K562 (cell line): ENCODE measurements around the gene SLC12A1. TPM values are rescaled to one million over a fixed set of nuclear protein-coding genes. Genes with fewer than 3 reads are reported as not detected.
"Not testable (repeated sequence)": the region's sequence is repeated elsewhere in the genome, so short reads cannot be mapped to it uniquely, and the experiment has no call there.

ENCODE experiments used
- ATAC-seq: fragments of 200-7000 bp; cut with Tn5 transposase; 3 replicates; pipeline ENCODE4 v1.9.1; 2020; ENCODE audit warnings: moderate library complexity
- BruUV-seq: library from RNA; stranded (reverse); fragments of 400-500 nt; replicated peaks from 2 replicates; lab custom pipeline; 2021; lab: Mats Ljungman, UMichigan
- CTCF ChIA-PET: fragments of 300-600 bp; formaldehyde crosslinking; extraction: SDS; loops from one replicate; lab custom pipeline; 2021; ENCODE audit warnings: low intra/inter-chr PET ratio; lab: Yijun Ruan, JAX
- POLR2A ChIA-PET: fragments of 300-600, 350-650 bp; sonication (Branson Sonifier 250); formaldehyde crosslinking; extraction: SDS; loops from one replicate; lab custom pipeline; 2021; ENCODE audit warnings: antibody characterized with exemption, inconsistent platforms; lab: Yijun Ruan, JAX
- DNase-seq, 4 experiments: peaks; one replicate each; pipeline versions ENCODE4 v3.0.0 to v3.0.0-alpha.2; 2011 to 2018; ENCODE audit warnings: low spot score in 3 of 4, mixed read lengths in 3 of 4; ENCODE audit errors: extremely low read depth in 1 of 4
- FAIRE-seq: peaks from 2 replicates; lab custom pipeline; 2011; peaks lifted over from hg19 to GRCh38; lab: Jason Lieb, UNC
- H2AFZ ChIP-seq: 2 replicates; pipeline ENCODE4 v1.6.0; 2011; ENCODE audit warnings: low read depth, low read length, control low read depth, inconsistent platforms
- H3K27ac ChIP-seq: fragments of 200-600 bp; 3 replicates; pipeline ENCODE4 v1.8.0; 2011; ENCODE audit warnings: low read depth, mild to moderate bottlenecking, control low read depth, inconsistent platforms, low read length, moderate library complexity, mixed read lengths; ENCODE audit errors: extremely low read depth
- H3K27me3 ChIP-seq, 2 experiments: fragments of 300-600 bp in 1 of 2; 2 replicates in 1 of 2; 3 replicates in 1 of 2; pipeline versions ENCODE4 v1.6.0 to v1.8.0; 2011; ENCODE audit warnings: inconsistent platforms in 2 of 2, low read length in 2 of 2, mild to moderate bottlenecking in 1 of 2, mixed read lengths in 1 of 2, moderate library complexity in 1 of 2; ENCODE audit not compliant: control insufficient read depth in 2 of 2, insufficient read depth in 2 of 2
- H3K36me3 ChIP-seq: fragments of 300-600 bp; 3 replicates; pipeline ENCODE4 v1.8.0; 2011; ENCODE audit warnings: mild to moderate bottlenecking, low read length, inconsistent platforms; ENCODE audit not compliant: control insufficient read depth, insufficient read depth
- H3K4me1 ChIP-seq, 2 experiments: fragments of 200-600 bp in 1 of 2; replicated peaks in 1 of 2; 2 replicates in 1 of 2; 3 replicates in 1 of 2; pipeline versions ENCODE4 v1.5.1 to v1.8.0; 2011; ENCODE audit warnings: inconsistent platforms in 2 of 2, low read length in 2 of 2, mild to moderate bottlenecking in 1 of 2, mixed read lengths in 1 of 2, moderate library complexity in 1 of 2; ENCODE audit not compliant: control insufficient read depth in 2 of 2, insufficient read depth in 2 of 2
- H3K4me2 ChIP-seq: 2 replicates; pipeline ENCODE4 v1.6.1; 2011; ENCODE audit warnings: low read length, control low read depth, inconsistent platforms, mixed read lengths; ENCODE audit not compliant: insufficient read depth
- H3K4me3 ChIP-seq: fragments of 200-600 bp; sonication (generic), shearing (Covaris generic); 2 replicates; pipeline ENCODE4 v1.5.1; 2016; ENCODE audit warnings: control low read depth, inconsistent platforms
- H3K79me2 ChIP-seq: fragments of 200-600 bp; 3 replicates; pipeline ENCODE4 v1.8.0; 2011; ENCODE audit warnings: low read length, inconsistent platforms; ENCODE audit not compliant: control insufficient read depth, insufficient read depth
- H3K9ac ChIP-seq, 2 experiments: 2 replicates each; pipeline versions ENCODE4 v1.6.0 to v1.6.1; 2011; ENCODE audit warnings: low read depth in 2 of 2, low read length in 2 of 2, control low read depth in 1 of 2, inconsistent platforms in 1 of 2, mild to moderate bottlenecking in 1 of 2, mixed read lengths in 1 of 2; ENCODE audit not compliant: insufficient read depth in 1 of 2
- H3K9me1 ChIP-seq: one replicate; pipeline ENCODE4 v1.6.0; 2011; ENCODE audit warnings: inconsistent platforms, mild to moderate bottlenecking, low read length, moderate library complexity; ENCODE audit not compliant: control insufficient read depth, insufficient read depth
- H3K9me3 ChIP-seq: replicated peaks from 2 replicates; pipeline ENCODE4 v1.5.1; 2011; ENCODE audit warnings: low read depth, low read length, inconsistent platforms; ENCODE audit not compliant: control insufficient read depth, insufficient read depth
- H4K20me1 ChIP-seq: replicated peaks from 2 replicates; pipeline ENCODE4 v1.6.1; 2011; ENCODE audit warnings: low read length, inconsistent platforms, mixed read lengths; ENCODE audit not compliant: control insufficient read depth, insufficient read depth
- CAMTA2 ChIP-seq: fragments of 250-450 bp; sonication (Bioruptor Pico); conservative IDR thresholded peaks from 2 replicates; pipeline ENCODE4 v1.5.1; 2022
- CEBPB ChIP-seq: fragments of 450-650 bp; IDR thresholded peaks from 2 replicates; pipeline ENCODE4 v1.6.1; 2016; ENCODE audit warnings: missing genetic modification characterization, missing compliant biosample characterization
- EP400 ChIP-seq: fragments of 450-650 bp; IDR thresholded peaks from 2 replicates; pipeline ENCODE4 v1.6.1; 2017; ENCODE audit warnings: antibody characterized with exemption, mild to moderate bottlenecking, moderate library complexity
- HMBOX1 ChIP-seq: sonication (generic); IDR thresholded peaks from 2 replicates; pipeline ENCODE4 v1.6.1; 2016
- MAFG ChIP-seq: fragments of 450-650 bp; conservative IDR thresholded peaks from 2 replicates; pipeline ENCODE4 v1.6.1; 2016; ENCODE audit warnings: missing genetic modification characterization, missing compliant biosample characterization
- NR2C1 ChIP-seq, 2 experiments: fragments of 450-650 bp; IDR thresholded peaks; 2 replicates each; pipeline ENCODE4 v1.6.1; 2017; ENCODE audit warnings: mild to moderate bottlenecking in 2 of 2, antibody characterized with exemption in 1 of 2, inconsistent platforms in 1 of 2, missing compliant biosample characterization in 1 of 2, missing genetic modification characterization in 1 of 2
- XRCC3 ChIP-seq: fragments of 450-650 bp; IDR thresholded peaks from 2 replicates; pipeline ENCODE4 v1.6.1; 2017; ENCODE audit warnings: mild to moderate bottlenecking, moderate library complexity
- WGBS: fragments of 100-300 bp; shearing (Covaris generic); methylation state at CpG from one replicate; pipeline ENCODE4 v1.1.6; 2016; ENCODE audit warnings: low coverage, mixed read lengths; ENCODE audit not compliant: insufficient coverage; ENCODE audit errors: missing lambda C conversion rate; 5-methylcytosine and 5-hydroxymethylcytosine counted together
- in situ Hi-C: fragments of 300-500 bp; cut with MboI; formaldehyde crosslinking; loops from 4 replicates; pipeline ENCODE4 v1.15.0; 2018; ENCODE audit warnings: inconsistent platforms, mixed read lengths
- intact Hi-C: fragments of 100-400 bp; cut with micrococcal nuclease; formaldehyde crosslinking; loops from 2 replicates; pipeline ENCODE4 v1.14.2; 2022
- polyA plus RNA-seq, 8 experiments: library from polyadenylated mRNA; depleted of rRNA in 4 of 8; stranded (reverse) in 5 of 8; unstranded in 3 of 8; fragments of >200 nt; fragmentation: Nextera tagmentation in 2 of 8; fragmentation: Illumina TruSeq in 1 of 8; extraction: Ambion mirVana in 2 of 8; extraction: Trizol in 1 of 8; gene quantifications; 2 replicates each; pipeline versions ENCODE4 v1.2.1 to v1.2.3, GENCODE V29; 2011 to 2014; ENCODE audit warnings: inconsistent platforms in 1 of 8, missing spikeins in 1 of 8
- total RNA-seq, 7 experiments: library from RNA; depleted of rRNA in 6 of 7; stranded (reverse); fragments of >200 nt in 6 of 7; fragmentation: Illumina TruSeq in 2 of 7; extraction: Trizol in 2 of 7; gene quantifications; 2 replicates each; pipeline versions ENCODE4 v1.2.1 to v1.2.3, GENCODE V29; 2011 to 2021; ENCODE audit warnings: low replicate concordance in 1 of 7
- TF ChIP-seq, protein P1 (sequence below), 3 experiments: IDR thresholded peaks in 2 of 3; conservative IDR thresholded peaks in 1 of 3; 2 replicates each; pipeline ENCODE4 v1.5.1; 2011 to 2012; ENCODE audit warnings: low read length in 3 of 3, mild to moderate bottlenecking in 3 of 3, control low read depth in 2 of 3, improper control_type of control experiment in 1 of 3, inconsistent platforms in 1 of 3, low read depth in 1 of 3, mixed read lengths in 1 of 3, moderate library complexity in 1 of 3; ENCODE audit not compliant: insufficient read depth in 2 of 3
- TF ChIP-seq, protein P2 (sequence below): fragments of 250-450 bp; sonication (Bioruptor Pico); IDR thresholded peaks from 2 replicates; pipeline ENCODE4 v1.8.0; 2021; ENCODE audit warnings: mild to moderate bottlenecking, moderate library complexity

Gene SLC12A1
- total and polyA plus RNA-seq, 9 of the 15 experiments (the other 6 are each of a cell fraction or from before 2014, with no cell fraction given) = not detected

GRCh38 chr15:48326180-48326579 is 120.1 kb downstream of the SLC12A1 start:
- CTCF ChIA-PET, H3K9me3 ChIP-seq, H3K36me3 ChIP-seq, H3K4me2 ChIP-seq, H4K20me1 ChIP-seq, H3K27ac ChIP-seq, H2AFZ ChIP-seq, H3K9ac ChIP-seq, H3K4me3 ChIP-seq, ATAC-seq, H3K4me1 ChIP-seq, BruUV-seq, POLR2A ChIA-PET, in situ Hi-C loops, DNase-seq, H3K9me1 ChIP-seq, FAIRE-seq, intact Hi-C loops: not testable (repeated sequence)
- Histone ChIP-seq H3K27me3 (peaks cover 8 to 14% of the 10 kb centered on the region in 2 experiments; a peak in 4 of 5 replicates), H3K79me2 (peaks cover 20% of the 10 kb centered on the region)
- WGBS = 72% methylated on average over 6 of the region's 6 CpGs

- Histone ChIP-seq H3K4me1 (peaks cover 0 to 12% of the 10 kb centered on the region in 2 experiments; a peak in 3 of 5 replicates), H3K9ac (peak overlapping the region in 1 of 2 experiments; percentile 85; a peak in 2 of 4 replicates), H3K36me3 (peaks cover 27% of the 10 kb centered on the region), H3K27me3 (no peaks in the 10 kb centered on the region), H3K4me3 (peak overlapping the region; percentile 88), H3K79me2 (peaks cover 56% of the 10 kb centered on the region), H2AFZ (peak overlapping the region; percentile 88), H3K27ac (peak overlapping the region; percentile 89), H3K9me3 (no peaks in the 10 kb centered on the region), H4K20me1 (no peaks in the 10 kb centered on the region), H3K4me2 (peak overlapping the region; percentile 80), H3K9me1 (no peaks in the 10 kb centered on the region)
- ChIA-PET CTCF (no interaction called here), POLR2A (interaction anchor here (0.8 kb wide), 1 partner anchor 11 kb away, joined by 3 read pairs; no protein-coding TSS in a partner anchor)
- in situ Hi-C loops (no loop called here), intact Hi-C loops (no loop called here)
- DNase-seq = no peak
- ATAC-seq = no peak
- FAIRE-seq = no peak
- BruUV-seq = TSS peak; percentile 76
- WGBS = under 1% methylated on average over 11 of the region's 11 CpGs
- TF ChIP-seq XRCC3 = no peak
- 0 out of 2 replicates have a peak, but pooled peaks have one; percentile 22 for TF ChIP-seq NR2C1 (IDR thresholded peaks at IDR 0.05)
- TF ChIP-seq NR2C1 (tag; IDR thresholded peaks at IDR 0.05) = no peak
- TF ChIP-seq MAFG (tag) = no peak
- TF ChIP-seq EP400 = no peak
- TF ChIP-seq HMBOX1 = 0 out of 2 replicates have a peak, but pooled peaks have one; percentile 5
- TF ChIP-seq CEBPB (tag) = peak; percentile 41; the same call in 1 of the 2 replicates
- TF ChIP-seq, protein P1, sequence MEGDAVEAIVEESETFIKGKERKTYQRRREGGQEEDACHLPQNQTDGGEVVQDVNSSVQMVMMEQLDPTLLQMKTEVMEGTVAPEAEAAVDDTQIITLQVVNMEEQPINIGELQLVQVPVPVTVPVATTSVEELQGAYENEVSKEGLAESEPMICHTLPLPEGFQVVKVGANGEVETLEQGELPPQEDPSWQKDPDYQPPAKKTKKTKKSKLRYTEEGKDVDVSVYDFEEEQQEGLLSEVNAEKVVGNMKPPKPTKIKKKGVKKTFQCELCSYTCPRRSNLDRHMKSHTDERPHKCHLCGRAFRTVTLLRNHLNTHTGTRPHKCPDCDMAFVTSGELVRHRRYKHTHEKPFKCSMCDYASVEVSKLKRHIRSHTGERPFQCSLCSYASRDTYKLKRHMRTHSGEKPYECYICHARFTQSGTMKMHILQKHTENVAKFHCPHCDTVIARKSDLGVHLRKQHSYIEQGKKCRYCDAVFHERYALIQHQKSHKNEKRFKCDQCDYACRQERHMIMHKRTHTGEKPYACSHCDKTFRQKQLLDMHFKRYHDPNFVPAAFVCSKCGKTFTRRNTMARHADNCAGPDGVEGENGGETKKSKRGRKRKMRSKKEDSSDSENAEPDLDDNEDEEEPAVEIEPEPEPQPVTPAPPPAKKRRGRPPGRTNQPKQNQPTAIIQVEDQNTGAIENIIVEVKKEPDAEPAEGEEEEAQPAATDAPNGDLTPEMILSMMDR (IDR thresholded peaks at IDR 0.05 in 2 of 3, conservative IDR thresholded peaks at IDR 0.05 in 1 of 3; ENCODE audit: insufficient read depth in 2 of 3, low read depth in 1 of 3, low read length in 3 of 3) = no peak
- TF ChIP-seq, protein P2, sequence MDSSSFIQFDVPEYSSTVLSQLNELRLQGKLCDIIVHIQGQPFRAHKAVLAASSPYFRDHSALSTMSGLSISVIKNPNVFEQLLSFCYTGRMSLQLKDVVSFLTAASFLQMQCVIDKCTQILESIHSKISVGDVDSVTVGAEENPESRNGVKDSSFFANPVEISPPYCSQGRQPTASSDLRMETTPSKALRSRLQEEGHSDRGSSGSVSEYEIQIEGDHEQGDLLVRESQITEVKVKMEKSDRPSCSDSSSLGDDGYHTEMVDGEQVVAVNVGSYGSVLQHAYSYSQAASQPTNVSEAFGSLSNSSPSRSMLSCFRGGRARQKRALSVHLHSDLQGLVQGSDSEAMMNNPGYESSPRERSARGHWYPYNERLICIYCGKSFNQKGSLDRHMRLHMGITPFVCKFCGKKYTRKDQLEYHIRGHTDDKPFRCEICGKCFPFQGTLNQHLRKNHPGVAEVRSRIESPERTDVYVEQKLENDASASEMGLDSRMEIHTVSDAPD = no peak
- TF ChIP-seq CAMTA2 = no peak
Measured at GRCh38 chr15:48330105-48330785, 124.1 kb downstream of the SLC12A1 start.
